ENCODE data around the gene VAT1L. TPM values are rescaled to one million over a fixed set of nuclear protein-coding genes. Genes with fewer than 3 reads are reported as not detected.

Gene VAT1L
- total RNA-seq, 3 donors from 2014 or later (not counting 1 experiment from before 2014, with no cell fraction given), result not detected

DNA sequence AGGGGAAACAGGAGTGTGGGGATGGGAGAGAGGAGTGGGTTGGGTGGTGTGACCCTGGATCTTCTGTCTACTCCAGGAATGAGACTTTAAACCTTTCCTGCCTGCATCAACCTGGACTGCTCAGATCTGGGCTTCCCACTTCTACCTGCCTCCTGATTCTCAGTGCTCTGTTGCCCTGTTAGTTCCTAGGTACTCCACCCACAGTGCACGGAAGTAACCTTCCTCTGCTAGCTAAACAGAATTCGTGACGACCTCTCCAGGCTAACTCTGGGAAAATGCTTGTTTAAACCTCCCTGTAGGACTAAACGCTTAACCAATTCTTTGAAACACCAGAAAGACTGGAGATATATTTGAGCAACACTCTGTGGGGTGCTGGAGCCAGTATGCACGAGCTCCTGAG is 150.5 kb downstream of the VAT1L start:
- WGBS (ENCODE audit: insufficient coverage), result 79% methylated on average over 5 of the region's 5 CpGs
- TF ChIP-seq, protein P1, sequence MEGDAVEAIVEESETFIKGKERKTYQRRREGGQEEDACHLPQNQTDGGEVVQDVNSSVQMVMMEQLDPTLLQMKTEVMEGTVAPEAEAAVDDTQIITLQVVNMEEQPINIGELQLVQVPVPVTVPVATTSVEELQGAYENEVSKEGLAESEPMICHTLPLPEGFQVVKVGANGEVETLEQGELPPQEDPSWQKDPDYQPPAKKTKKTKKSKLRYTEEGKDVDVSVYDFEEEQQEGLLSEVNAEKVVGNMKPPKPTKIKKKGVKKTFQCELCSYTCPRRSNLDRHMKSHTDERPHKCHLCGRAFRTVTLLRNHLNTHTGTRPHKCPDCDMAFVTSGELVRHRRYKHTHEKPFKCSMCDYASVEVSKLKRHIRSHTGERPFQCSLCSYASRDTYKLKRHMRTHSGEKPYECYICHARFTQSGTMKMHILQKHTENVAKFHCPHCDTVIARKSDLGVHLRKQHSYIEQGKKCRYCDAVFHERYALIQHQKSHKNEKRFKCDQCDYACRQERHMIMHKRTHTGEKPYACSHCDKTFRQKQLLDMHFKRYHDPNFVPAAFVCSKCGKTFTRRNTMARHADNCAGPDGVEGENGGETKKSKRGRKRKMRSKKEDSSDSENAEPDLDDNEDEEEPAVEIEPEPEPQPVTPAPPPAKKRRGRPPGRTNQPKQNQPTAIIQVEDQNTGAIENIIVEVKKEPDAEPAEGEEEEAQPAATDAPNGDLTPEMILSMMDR (IDR thresholded peaks at IDR 0.05), result no peak

DNA sequence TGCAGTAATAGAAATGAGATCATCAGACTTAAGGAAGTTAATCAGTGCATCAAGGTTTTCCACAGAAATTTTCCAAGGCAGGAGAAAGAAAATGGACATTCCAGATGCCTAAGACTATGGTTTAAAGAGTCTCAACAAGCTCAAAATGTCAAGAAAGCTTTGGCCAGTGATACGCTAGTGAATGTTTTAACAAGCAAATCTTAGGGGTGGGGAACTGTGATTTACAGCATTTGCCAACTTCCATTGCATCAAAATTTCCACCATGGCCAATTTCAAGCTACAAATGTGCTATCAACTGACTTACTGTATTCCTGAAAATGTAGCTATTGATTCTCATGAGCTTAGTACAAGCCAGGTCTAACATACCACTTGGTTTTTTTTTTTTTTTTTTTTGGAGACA is 151.6 kb downstream of the VAT1L start:
- WGBS (ENCODE audit: insufficient coverage), result 100% methylated on average over 1 of the region's 1 CpG
- H3K4me1 Mint-ChIP-seq, result no peaks in the 10 kb centered on the region
- H3K27me3 Mint-ChIP-seq (ENCODE audit: low read depth in 2 of 2), result no peaks in the 10 kb centered on the region
- DNase-seq (no peak), ATAC-seq (no peak)
- Histone ChIP-seq H3K9me3 (ENCODE audit: control insufficient read depth, insufficient read depth, low read length) (no peaks in the 10 kb centered on the region), H3K27ac (ENCODE audit: low read length) (no peak overlapping the region), H3K27me3 (ENCODE audit: control insufficient read depth, insufficient read depth, low read length) (no peaks in the 10 kb centered on the region), H3K4me1 (ENCODE audit: control insufficient read depth, insufficient read depth, low read length) (no peaks in the 10 kb centered on the region), H3K4me3 (ENCODE audit: low read length) (no peak overlapping the region), H3K36me3 (ENCODE audit: control insufficient read depth, insufficient read depth, low read length) (no peaks in the 10 kb centered on the region)
- H3K4me3 Mint-ChIP-seq, result no peak overlapping the region
- no peaks in the 10 kb centered on the region for H3K9me3 Mint-ChIP-seq
- H3K27ac Mint-ChIP-seq, result no peak overlapping the region
- intact Hi-C loops (cut with micrococcal nuclease), result no loop called here
- TF ChIP-seq, protein P1 (IDR thresholded peaks at IDR 0.05), result no peak
- H3K36me3 Mint-ChIP-seq, result no peaks in the 10 kb centered on the region

More for the DNA sequence above, 150.5 kb downstream of the VAT1L start:
- DNase-seq (no peak), ATAC-seq (no peak)
- Mint-ChIP-seq H3K9me3 (no peaks in the 10 kb centered on the region), H3K4me3 (no peak overlapping the region), H3K27me3 (ENCODE audit: low read depth in 2 of 2) (peaks cover under 1 to 1% of the 10 kb centered on the region in 2 donors), H3K36me3 (no peaks in the 10 kb centered on the region), H3K4me1 (no peaks in the 10 kb centered on the region), H3K27ac (no peak overlapping the region)
- no peak overlapping the region for H3K4me3 ChIP-seq (ENCODE audit: low read length)
- H3K27ac ChIP-seq (ENCODE audit: low read length), result no peak overlapping the region
- no peaks in the 10 kb centered on the region for H3K4me1 ChIP-seq (ENCODE audit: control insufficient read depth, insufficient read depth, low read length)
- intact Hi-C loops (cut with micrococcal nuclease), result no loop called here
- no peaks in the 10 kb centered on the region for H3K9me3 ChIP-seq (ENCODE audit: control insufficient read depth, insufficient read depth, low read length)
- H3K36me3 ChIP-seq (ENCODE audit: control insufficient read depth, insufficient read depth, low read length), result no peaks in the 10 kb centered on the region
- H3K27me3 ChIP-seq (ENCODE audit: control insufficient read depth, insufficient read depth, low read length), result no peaks in the 10 kb centered on the region

DNA sequence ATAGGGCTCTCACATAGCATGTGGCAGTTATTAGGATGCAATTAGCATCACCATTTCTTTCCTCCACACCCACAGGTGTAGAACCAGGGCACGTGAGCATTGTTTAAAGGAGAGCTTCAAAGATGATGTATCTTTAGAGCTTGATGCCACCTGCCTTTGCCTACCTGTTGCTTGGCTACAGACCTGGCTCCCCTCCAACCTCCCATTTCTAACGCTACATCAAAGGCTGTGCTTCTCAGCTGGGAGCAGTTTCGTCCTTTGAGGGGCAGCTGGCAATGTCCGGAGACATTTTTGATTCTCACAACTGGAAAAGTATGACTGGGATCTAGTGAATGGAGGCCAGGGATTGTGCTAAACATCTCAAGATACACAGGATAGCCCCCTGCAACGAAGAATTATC is 155.4 kb downstream of the VAT1L start:
- DNase-seq (no peak), ATAC-seq (no peak)
- WGBS (ENCODE audit: insufficient coverage), result 92% methylated on average over 4 of the region's 5 CpGs
- no peaks in the 10 kb centered on the region for H3K9me3 Mint-ChIP-seq
- peaks cover 6 to 9% of the 10 kb centered on the region in 2 donors for H3K27me3 Mint-ChIP-seq (ENCODE audit: low read depth in 2 of 2)
- TF ChIP-seq, protein P1 (IDR thresholded peaks at IDR 0.05), result no peak
- no peak overlapping the region for H3K4me3 Mint-ChIP-seq
- Histone ChIP-seq H3K4me3 (ENCODE audit: low read length) (no peak overlapping the region), H3K27ac (ENCODE audit: low read length) (no peak overlapping the region), H3K4me1 (ENCODE audit: control insufficient read depth, insufficient read depth, low read length) (no peaks in the 10 kb centered on the region), H3K9me3 (ENCODE audit: control insufficient read depth, insufficient read depth, low read length) (no peaks in the 10 kb centered on the region), H3K27me3 (ENCODE audit: control insufficient read depth, insufficient read depth, low read length) (no peaks in the 10 kb centered on the region), H3K36me3 (ENCODE audit: control insufficient read depth, insufficient read depth, low read length) (no peaks in the 10 kb centered on the region)
- intact Hi-C loops (cut with micrococcal nuclease), result no loop called here
- no peaks in the 10 kb centered on the region for H3K36me3 Mint-ChIP-seq
- no peaks in the 10 kb centered on the region for H3K4me1 Mint-ChIP-seq
- no peak overlapping the region for H3K27ac Mint-ChIP-seq

DNA sequence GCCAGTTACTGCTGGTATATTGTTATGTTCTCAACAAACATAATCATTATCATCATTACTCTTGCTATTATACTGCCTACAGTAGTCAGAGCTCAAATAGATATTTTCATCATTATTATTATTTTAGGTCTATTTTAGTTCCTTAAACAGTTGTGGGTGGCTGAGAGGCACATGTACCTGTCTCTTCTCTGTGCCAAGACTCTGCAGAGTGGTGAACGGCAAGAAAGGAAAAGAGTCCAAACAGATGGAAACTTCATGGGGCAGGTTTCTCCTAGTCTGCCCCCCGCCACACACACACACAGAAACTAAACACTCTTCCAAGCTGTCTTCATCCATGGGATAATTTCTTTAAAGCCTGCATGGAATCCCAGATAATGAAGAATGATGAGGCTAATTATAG is 156.3 kb downstream of the VAT1L start:
- WGBS (ENCODE audit: insufficient coverage), result 75% methylated on average over 2 of the region's 2 CpGs
- Histone ChIP-seq H3K4me1 (ENCODE audit: control insufficient read depth, insufficient read depth, low read length) (no peaks in the 10 kb centered on the region), H3K9me3 (ENCODE audit: control insufficient read depth, insufficient read depth, low read length) (no peaks in the 10 kb centered on the region), H3K36me3 (ENCODE audit: control insufficient read depth, insufficient read depth, low read length) (no peaks in the 10 kb centered on the region), H3K27ac (ENCODE audit: low read length) (no peak overlapping the region), H3K27me3 (ENCODE audit: control insufficient read depth, insufficient read depth, low read length) (no peaks in the 10 kb centered on the region), H3K4me3 (ENCODE audit: low read length) (no peak overlapping the region)
- Mint-ChIP-seq H3K4me3 (no peak overlapping the region), H3K27ac (no peak overlapping the region), H3K36me3 (no peaks in the 10 kb centered on the region), H3K9me3 (no peaks in the 10 kb centered on the region), H3K4me1 (no peaks in the 10 kb centered on the region), H3K27me3 (ENCODE audit: low read depth in 2 of 2) (peaks cover 8 to 17% of the 10 kb centered on the region in 2 donors)
- intact Hi-C loops (cut with micrococcal nuclease), result no loop called here
- DNase-seq (no peak), ATAC-seq (no peak)
- TF ChIP-seq, protein P1 (IDR thresholded peaks at IDR 0.05), result no peak
